HUES48 (cell line): Measurements from ENCODE around the gene ZNF385A.

Source experiments
- H3K27ac ChIP-seq: one replicate; pipeline ENCODE4 v1.7.0; 2013; ENCODE audit warnings: low read depth, low read length, inconsistent platforms
- H3K27me3 ChIP-seq: 2 replicates; pipeline ENCODE4 v1.6.1; 2013; ENCODE audit warnings: mild to moderate bottlenecking, low read length; ENCODE audit not compliant: control insufficient read depth, insufficient read depth
- H3K36me3 ChIP-seq: 2 replicates; pipeline ENCODE4 v1.6.1; 2013; ENCODE audit warnings: low read length; ENCODE audit not compliant: control insufficient read depth, insufficient read depth
- H3K4me1 ChIP-seq: 2 replicates; pipeline ENCODE4 v1.6.1; 2013; ENCODE audit warnings: mild to moderate bottlenecking, low read length; ENCODE audit not compliant: control insufficient read depth, insufficient read depth
- H3K4me3 ChIP-seq: 2 replicates; pipeline ENCODE4 v1.5.1; 2013; ENCODE audit warnings: mild to moderate bottlenecking, low read depth, low read length
- H3K9ac ChIP-seq: 2 replicates; pipeline ENCODE4 v1.6.1; 2013; ENCODE audit warnings: mild to moderate bottlenecking, low read depth, low read length, moderate library complexity
- H3K9me3 ChIP-seq: 2 replicates; pipeline ENCODE4 v1.6.1; 2013; ENCODE audit warnings: low read length; ENCODE audit not compliant: control insufficient read depth, insufficient read depth

ZNF385A gene, protein sequence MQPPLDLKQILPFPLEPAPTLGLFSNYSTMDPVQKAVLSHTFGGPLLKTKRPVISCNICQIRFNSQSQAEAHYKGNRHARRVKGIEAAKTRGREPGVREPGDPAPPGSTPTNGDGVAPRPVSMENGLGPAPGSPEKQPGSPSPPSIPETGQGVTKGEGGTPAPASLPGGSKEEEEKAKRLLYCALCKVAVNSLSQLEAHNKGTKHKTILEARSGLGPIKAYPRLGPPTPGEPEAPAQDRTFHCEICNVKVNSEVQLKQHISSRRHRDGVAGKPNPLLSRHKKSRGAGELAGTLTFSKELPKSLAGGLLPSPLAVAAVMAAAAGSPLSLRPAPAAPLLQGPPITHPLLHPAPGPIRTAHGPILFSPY

DNA sequence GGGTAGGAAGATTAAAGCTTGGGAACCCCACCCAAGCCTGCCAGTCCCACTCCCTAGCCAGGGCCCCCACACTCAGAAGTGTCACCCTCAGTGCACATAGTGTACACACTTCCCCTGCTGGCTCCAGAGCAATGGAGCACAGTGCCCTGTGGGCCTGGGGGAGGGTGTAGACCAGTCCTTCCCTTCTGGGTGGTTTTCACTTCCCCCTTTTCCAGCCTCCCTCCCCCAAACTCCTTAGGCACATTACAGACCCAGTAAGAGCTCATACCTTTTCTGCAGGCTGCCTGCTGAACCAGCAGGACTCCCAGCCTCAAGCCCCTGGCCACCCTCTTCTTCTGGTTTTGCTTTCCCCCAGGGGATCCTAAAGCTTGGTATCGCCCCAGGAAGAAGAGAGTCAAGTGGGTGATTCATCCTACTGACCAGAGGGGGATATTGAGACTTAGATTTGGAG, at the start of gene ZNF385A:
TSS of gene ZNF385A (minus strand) at position 143 of the 451 bp plus-strand sequence. CDS start 219 bp downstream, outside the sequence.
- peak within 1 kb of the TSS; percentile 9 for H3K27ac ChIP-seq
- no peak within 1 kb of the TSS for H3K9ac ChIP-seq
- no peaks in the 10 kb centered on the region for H3K9me3 ChIP-seq
- 0 out of 2 replicates have a peak, but pooled peaks cover 2% of the 10 kb centered on the region for H3K36me3 ChIP-seq
- H3K27me3 ChIP-seq, result no peaks in the 10 kb centered on the region
- H3K4me1 ChIP-seq, result peaks cover 54% of the 10 kb centered on the region
- peak within 1 kb of the TSS; percentile 23; the same call in 1 of the 2 replicates for H3K4me3 ChIP-seq

DNA sequence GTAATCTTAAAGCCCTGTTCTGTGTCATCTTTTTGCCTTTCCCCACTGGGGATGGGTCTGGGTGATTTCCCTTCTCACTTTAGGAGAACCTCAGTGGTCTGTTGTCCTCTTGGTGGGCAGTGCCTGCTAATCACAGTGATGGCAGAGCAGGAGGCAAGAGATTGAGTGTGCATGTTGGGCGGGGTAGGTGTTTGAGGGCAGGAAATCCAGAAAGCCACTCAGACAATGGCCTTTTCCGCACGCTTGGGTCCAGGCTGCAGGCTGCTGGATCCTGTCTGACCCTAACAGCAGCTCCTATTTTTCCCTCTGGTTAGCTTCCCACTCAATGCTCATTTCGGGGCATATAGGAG, 48.3 kb upstream of the ZNF385A start:
- Histone ChIP-seq H3K36me3 (no peaks in the 10 kb centered on the region), H3K4me1 (peaks cover 23% of the 10 kb centered on the region), H3K27me3 (peaks cover 56% of the 10 kb centered on the region), H3K9ac (no peak overlapping the region), H3K9me3 (no peaks in the 10 kb centered on the region), H3K27ac (peak overlapping the region; percentile 70), H3K4me3 (no peak overlapping the region)

DNA sequence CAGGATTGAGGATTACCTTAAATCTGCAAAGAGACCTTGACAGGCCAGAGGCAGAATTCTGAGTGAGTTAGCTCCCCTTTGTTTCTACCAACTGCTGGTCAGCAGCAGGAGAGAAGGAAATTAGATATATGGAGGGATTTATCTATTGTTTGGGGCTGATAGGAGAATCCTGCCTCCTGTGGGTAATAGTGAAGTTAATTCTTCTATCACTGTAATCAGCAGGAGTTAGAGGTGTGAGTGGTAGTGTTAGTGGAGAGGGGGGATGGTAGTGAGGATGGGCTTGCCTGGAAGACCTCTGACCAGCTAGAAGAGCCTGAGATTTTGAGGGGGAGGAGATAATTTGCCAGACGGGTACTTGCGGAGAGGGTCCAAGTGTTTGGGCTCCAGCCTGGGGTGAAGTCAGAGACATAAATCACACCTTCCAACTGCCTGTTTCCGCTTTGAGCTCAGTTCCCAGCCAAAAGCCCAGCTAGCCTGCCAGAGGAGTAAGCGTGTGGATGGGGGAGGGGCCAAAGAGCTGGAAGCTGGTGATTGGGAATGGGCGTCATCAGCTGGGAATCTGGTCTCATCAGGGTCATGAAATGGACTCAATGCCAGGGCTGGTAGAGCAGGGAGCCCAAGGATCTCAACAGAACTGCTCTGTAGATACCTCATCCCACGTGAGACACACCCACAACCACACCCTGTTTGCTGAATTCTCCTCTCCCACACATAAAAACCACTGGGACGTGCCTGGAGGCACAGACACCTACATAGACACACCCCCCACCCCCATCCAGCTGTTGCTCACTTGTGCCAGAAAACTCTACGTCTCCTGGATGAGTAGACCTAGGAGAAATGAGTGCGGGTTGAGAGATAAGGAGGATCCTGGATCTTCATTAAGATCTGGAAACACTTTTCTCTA, 47.6 kb upstream of the ZNF385A start:
- Histone ChIP-seq H3K36me3 (no peaks in the 10 kb centered on the region), H3K27ac (peak overlapping the region; percentile 70), H3K4me3 (peak overlapping the region; percentile 21; the same call in 1 of the 2 replicates), H3K9ac (no peak overlapping the region), H3K4me1 (peaks cover 24% of the 10 kb centered on the region), H3K27me3 (peaks cover 56% of the 10 kb centered on the region), H3K9me3 (no peaks in the 10 kb centered on the region)

DNA sequence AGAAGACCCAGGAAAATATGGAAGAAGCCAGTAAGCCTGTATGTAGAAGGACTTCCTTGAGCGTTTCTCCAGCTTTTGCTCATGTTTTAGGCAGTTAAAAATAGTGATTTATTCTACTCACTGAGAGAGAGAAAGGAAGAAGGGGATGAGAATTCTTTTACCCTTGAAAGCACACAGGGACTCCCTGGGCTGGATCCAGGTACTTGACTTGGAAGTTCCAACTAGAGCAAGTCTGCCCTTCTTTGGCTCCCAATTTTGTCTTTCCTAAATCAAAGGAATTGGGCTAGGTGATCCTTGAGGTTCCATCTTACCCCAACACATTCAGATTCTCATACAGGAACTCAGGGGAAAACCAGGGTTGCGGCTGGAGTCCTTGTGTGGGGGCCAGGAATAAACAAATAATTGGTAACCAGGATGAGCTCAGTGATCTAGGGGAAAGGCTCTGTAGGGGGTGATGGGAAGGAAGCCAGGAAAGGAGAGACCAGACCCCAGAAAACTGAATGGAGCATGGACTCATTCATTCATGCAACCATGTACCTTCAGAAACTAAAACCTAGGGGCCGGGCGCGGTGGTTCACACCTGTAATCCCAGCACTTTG, 46.0 kb upstream of the ZNF385A start:
- Histone ChIP-seq H3K9me3 (no peaks in the 10 kb centered on the region), H3K36me3 (no peaks in the 10 kb centered on the region), H3K4me3 (no peak overlapping the region), H3K4me1 (peaks cover 24% of the 10 kb centered on the region), H3K9ac (no peak overlapping the region), H3K27ac (no peak overlapping the region), H3K27me3 (peaks cover 60% of the 10 kb centered on the region)

DNA sequence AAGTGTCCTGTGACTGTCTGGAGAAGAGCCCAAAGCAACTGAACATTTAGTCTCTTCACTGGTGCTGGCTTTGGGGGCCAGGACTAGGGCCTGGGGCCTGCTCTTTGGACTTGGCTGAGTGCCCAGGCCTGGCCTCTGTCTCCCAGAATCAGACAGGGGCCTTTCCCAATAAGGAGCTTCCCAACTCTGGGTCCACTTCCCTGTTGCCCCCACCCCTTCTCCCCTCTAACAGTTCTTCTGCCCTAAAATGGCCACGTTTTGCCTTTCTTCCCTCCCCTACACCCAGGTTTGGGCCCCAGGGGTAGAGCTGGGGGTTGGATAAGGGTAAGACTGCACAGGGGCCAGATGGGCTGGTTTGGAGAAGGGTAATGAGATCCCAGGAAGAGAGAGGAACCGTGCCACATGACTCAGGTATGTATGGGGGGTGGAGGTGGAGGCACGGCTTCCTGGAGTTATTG, 44.5 kb upstream of the ZNF385A start:
- peaks cover 24% of the 10 kb centered on the region for H3K4me1 ChIP-seq
- no peak overlapping the region for H3K9ac ChIP-seq
- H3K27ac ChIP-seq, result no peak overlapping the region
- peaks cover 62% of the 10 kb centered on the region for H3K27me3 ChIP-seq
- no peak overlapping the region for H3K4me3 ChIP-seq
- no peaks in the 10 kb centered on the region for H3K36me3 ChIP-seq
- H3K9me3 ChIP-seq, result no peaks in the 10 kb centered on the region

DNA sequence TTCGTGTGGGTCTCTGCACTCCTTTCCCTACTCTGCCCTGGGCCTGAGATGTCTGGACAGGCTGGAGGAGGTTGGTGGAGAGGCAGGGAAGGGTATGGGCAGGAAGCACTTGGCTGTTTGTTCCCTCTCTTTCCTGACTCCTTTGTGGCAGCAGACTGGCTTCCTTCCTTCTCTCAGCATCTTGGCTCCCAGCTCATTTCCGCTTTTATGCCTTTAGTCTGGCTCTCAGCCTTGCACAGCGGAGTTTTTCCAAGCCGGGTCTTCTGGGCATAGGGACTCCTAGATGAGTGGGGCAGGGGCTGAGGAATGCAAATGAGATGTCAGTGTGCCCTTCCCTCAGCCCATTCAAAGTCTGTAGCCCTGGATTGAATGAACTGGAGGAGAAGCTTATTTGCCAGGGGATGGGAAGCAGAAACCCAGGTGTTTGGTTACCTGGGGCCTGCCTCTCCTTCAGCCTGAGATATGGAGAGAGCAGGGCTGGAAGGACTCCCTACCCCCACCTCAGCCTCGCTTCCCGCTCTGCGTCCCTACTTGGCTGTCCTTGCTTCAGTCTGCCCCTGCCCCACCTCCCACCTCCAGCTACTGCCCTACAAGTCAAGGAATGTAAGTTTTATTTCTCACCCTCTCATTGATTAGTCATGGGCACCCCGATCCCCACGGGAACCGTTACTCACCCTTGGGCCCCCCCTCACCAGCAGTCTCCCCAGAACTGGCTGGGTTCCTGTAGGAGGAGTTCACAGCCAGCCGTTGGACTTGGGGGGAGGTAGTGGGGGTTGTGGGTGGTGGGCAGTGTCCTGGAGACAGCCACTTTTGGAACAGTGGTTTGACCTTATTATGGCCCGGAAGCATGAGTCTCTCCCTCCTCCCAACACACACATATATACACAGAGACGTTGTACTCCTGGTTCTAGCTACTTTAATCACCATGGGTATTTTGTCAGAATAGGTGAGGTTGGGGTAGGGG, 43.8 kb upstream of the ZNF385A start:
- H3K27me3 ChIP-seq, result peaks cover 63% of the 10 kb centered on the region
- H3K4me3 ChIP-seq, result no peak overlapping the region
- no peak overlapping the region for H3K27ac ChIP-seq
- no peaks in the 10 kb centered on the region for H3K36me3 ChIP-seq
- H3K9ac ChIP-seq, result no peak overlapping the region
- no peaks in the 10 kb centered on the region for H3K9me3 ChIP-seq
- H3K4me1 ChIP-seq, result peaks cover 24% of the 10 kb centered on the region

DNA sequence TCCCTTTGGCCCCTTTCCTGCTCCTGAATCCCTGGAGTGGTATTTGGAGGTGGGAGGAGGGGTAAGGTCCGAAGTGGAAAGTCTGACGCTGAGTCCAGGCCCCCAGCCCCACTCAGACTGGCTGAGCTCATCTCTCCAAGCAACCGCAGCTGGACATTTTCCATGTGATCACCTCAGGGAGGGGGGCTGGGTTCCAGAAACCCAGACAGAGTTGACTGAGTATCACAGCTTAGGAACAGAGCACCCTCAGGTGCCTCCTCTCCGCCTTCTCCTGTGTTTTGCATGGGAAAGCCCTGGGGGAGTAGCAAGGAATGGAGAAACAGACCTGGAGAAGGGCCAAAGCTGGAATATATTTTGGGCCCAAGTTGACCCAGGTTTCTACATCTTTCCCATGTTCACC, 42.6 kb upstream of the ZNF385A start:
- H3K27ac ChIP-seq, result no peak overlapping the region
- peaks cover 60% of the 10 kb centered on the region for H3K27me3 ChIP-seq
- H3K9ac ChIP-seq, result no peak overlapping the region
- H3K36me3 ChIP-seq, result no peaks in the 10 kb centered on the region
- no peak overlapping the region for H3K4me3 ChIP-seq
- H3K9me3 ChIP-seq, result no peaks in the 10 kb centered on the region
- peaks cover 18% of the 10 kb centered on the region for H3K4me1 ChIP-seq

DNA sequence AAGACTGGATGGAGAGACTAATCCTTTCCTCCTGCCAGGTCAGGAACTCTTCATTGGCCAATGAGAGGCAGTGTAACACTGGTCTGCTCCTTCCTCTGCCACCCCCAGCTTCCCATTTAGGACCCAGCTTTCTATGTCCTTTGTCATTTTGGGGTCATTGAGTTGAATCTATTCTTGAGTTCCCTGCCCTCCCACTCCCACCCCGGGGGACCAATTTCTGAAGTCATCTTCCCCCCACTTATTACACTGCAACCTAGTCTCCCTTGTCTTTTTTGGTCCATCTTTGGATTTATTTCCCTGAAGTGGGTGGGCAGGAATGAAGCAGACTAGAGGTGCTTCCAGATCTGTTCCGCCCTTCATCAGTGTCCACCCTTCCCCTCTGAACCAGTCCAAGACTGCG, 42.2 kb upstream of the ZNF385A start:
- Histone ChIP-seq H3K9ac (no peak overlapping the region), H3K27me3 (peaks cover 61% of the 10 kb centered on the region), H3K4me3 (no peak overlapping the region), H3K9me3 (no peaks in the 10 kb centered on the region), H3K36me3 (no peaks in the 10 kb centered on the region), H3K27ac (no peak overlapping the region), H3K4me1 (peaks cover 13% of the 10 kb centered on the region)

DNA sequence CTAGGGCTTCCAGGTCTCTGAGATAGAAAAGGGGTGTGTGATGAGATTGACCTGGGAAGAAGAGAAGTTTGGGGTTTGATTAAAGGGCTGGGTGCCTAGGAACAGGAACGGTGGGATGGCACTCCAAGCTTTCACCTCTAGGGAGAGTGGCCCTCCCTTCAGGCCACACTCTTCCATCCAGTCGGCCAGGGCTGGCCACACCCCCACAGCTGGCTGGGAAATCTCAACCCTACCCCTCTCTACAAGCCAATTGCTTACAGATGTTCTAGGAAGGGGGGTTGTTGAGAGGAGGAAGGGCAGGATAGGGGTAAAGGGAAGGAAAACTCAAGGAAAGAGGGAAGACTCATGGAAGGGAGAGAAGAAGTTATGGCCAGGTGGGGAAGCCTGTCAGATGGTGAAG, 41.2 kb upstream of the ZNF385A start:
- peaks cover 64% of the 10 kb centered on the region for H3K27me3 ChIP-seq
- no peak overlapping the region for H3K9ac ChIP-seq

DNA sequence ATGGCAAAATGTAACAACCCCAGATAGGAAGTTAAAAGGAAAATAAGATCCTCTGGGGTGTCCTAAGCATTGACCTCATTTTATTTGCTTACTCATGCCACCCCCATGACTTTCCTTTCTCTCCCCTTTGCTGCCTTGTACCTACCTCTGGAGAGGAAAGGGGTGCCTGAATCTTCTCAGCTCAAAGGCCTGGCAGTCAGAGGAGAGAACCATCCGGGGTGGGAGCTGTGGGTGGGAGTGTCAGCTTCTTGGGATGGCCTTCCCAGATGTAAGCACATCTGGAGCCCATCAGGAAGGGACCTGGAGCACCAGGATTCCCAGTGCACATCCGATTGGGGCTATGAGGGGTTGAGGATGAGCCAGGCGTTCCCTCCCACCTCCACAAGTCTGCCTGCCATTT, 39.7 kb upstream of the ZNF385A start:
- H3K27ac ChIP-seq, result no peak overlapping the region
- no peak overlapping the region for H3K4me3 ChIP-seq
- no peak overlapping the region for H3K9ac ChIP-seq
- no peaks in the 10 kb centered on the region for H3K36me3 ChIP-seq
- peaks cover 64% of the 10 kb centered on the region for H3K27me3 ChIP-seq
- H3K9me3 ChIP-seq, result no peaks in the 10 kb centered on the region
- H3K4me1 ChIP-seq, result peaks cover 28% of the 10 kb centered on the region

More for the DNA sequence above, 41.2 kb upstream of the ZNF385A start:
- Histone ChIP-seq H3K36me3 (no peaks in the 10 kb centered on the region), H3K4me3 (no peak overlapping the region), H3K27ac (no peak overlapping the region), H3K9me3 (no peaks in the 10 kb centered on the region), H3K4me1 (peaks cover 15% of the 10 kb centered on the region)
